GM21423 (cell line): ENCODE measurements around the gene AFAP1L2.

Experiments
- ATAC-seq: cut with Tn5 transposase; IDR thresholded peaks from one replicate; pipeline ENCODE4 v1.9.1; 2021; ENCODE audit warnings: mild to moderate bottlenecking, moderate library complexity; ENCODE audit not compliant: unreplicated experiment

The AFAP1L2 gene

GRCh38 chr10:114412907-114413797 is 8.8 kb upstream of the AFAP1L2 start:
- no peak for ATAC-seq

- ATAC-seq = no peak
Measured at GRCh38 chr10:114408968-114409444, 4.7 kb upstream of the AFAP1L2 start.

GRCh38 chr10:114408112-114408967 is 4.0 kb upstream of the AFAP1L2 start:
- no peak for ATAC-seq

- no peak for ATAC-seq
Measured at GRCh38 chr10:114406455-114406854, 2.2 kb upstream of the AFAP1L2 start.

- no peak for ATAC-seq
Measured at GRCh38 chr10:114405011-114405350, 679 bp upstream of the AFAP1L2 start.

- ATAC-seq = no peak
Measured at GRCh38 chr10:114403541-114404161, 651 bp downstream of the AFAP1L2 start.

- no peak for ATAC-seq
Measured at GRCh38 chr10:114402871-114403540, 1.3 kb downstream of the AFAP1L2 start.

GRCh38 chr10:114402233-114402632 is 2.1 kb downstream of the AFAP1L2 start:
- no peak for ATAC-seq

GRCh38 chr10:114401195-114401791 is 3.0 kb downstream of the AFAP1L2 start:
- no peak for ATAC-seq

- no peak for ATAC-seq
Measured at GRCh38 chr10:114400091-114400490, 4.2 kb downstream of the AFAP1L2 start.

- no peak for ATAC-seq
Measured at GRCh38 chr10:114399576-114399975, 4.7 kb downstream of the AFAP1L2 start.

- ATAC-seq = no peak
Measured at GRCh38 chr10:114398587-114399331, 5.5 kb downstream of the AFAP1L2 start.

GRCh38 chr10:114397651-114398145 is 6.6 kb downstream of the AFAP1L2 start:
- ATAC-seq = no peak

- ATAC-seq = no peak
Measured at GRCh38 chr10:114396464-114396863, 7.8 kb downstream of the AFAP1L2 start.

- ATAC-seq = no peak
Measured at GRCh38 chr10:114395366-114396022, 8.8 kb downstream of the AFAP1L2 start.

GRCh38 chr10:114394531-114394930 is 9.8 kb downstream of the AFAP1L2 start:
- no peak for ATAC-seq

GRCh38 chr10:114393886-114394285 is 10.4 kb downstream of the AFAP1L2 start:
- no peak for ATAC-seq

- ATAC-seq = no peak
Measured at GRCh38 chr10:114393482-114393881, 10.8 kb downstream of the AFAP1L2 start.
